HG03135 (cell line): Measurements from ENCODE around the gene SPOCK1.
"Not testable (repeated sequence)": the region's sequence is repeated elsewhere in the genome, so short reads cannot be mapped to it uniquely, and the experiment has no call there.

Experiments
- ATAC-seq: cut with Tn5 transposase; IDR thresholded peaks from one replicate; pipeline ENCODE4 v1.9.1; 2021; ENCODE audit warnings: mild to moderate bottlenecking, moderate library complexity; ENCODE audit not compliant: unreplicated experiment

Gene SPOCK1

DNA sequence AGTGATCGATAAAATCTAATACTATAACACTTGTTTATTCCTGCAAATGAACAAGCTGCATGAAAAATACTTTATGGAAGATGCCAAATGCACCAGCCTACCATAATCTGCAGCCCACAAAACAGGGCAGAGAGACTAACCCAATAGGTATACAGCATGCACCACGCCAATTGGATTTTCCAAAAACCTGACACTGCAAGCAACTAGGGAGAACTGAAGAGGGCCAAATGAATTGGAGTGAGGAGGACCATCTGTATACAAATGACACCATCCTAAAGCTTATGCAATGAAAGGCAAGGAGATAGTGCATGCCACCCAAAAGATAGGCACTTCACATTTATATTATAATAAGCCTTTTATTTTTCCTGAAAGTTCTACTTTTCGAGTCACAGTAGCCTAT is 100.4 kb downstream of the SPOCK1 start:
- no peak for ATAC-seq

- no peak for ATAC-seq
Observed at GRCh38 chr5:137398154-137398553, 101.0 kb downstream of the SPOCK1 start.

- no peak for ATAC-seq
Observed at GRCh38 chr5:137395011-137395755, 103.9 kb downstream of the SPOCK1 start.

GRCh38 chr5:137394380-137394779 is 104.7 kb downstream of the SPOCK1 start:
- no peak for ATAC-seq

GRCh38 chr5:137393196-137393993 is 105.7 kb downstream of the SPOCK1 start:
- ATAC-seq, result no peak

GRCh38 chr5:137392261-137392660 is 106.9 kb downstream of the SPOCK1 start:
- ATAC-seq, result no peak

DNA sequence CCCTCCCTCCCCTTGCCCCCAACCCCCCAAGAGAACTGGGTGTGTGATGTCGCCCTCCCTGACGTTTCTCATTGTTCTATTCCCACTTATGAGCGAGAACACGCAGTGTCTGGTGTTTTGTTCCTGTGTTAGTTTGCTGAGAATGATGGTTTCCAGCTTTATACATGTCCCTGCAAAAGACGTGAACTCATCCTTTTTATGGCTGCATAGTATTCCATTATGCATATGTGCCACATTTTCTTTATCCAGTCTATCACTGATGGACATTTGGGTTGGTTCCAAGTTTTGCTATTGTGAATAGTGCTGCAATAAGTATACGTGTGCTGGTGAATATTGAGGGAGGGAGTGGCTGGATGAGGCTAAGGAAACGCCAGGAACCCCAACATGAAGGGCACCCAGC is 108.1 kb downstream of the SPOCK1 start:
- not testable (repeated sequence) for ATAC-seq

GRCh38 chr5:137389042-137389441 is 110.1 kb downstream of the SPOCK1 start:
- ATAC-seq, result no peak

DNA sequence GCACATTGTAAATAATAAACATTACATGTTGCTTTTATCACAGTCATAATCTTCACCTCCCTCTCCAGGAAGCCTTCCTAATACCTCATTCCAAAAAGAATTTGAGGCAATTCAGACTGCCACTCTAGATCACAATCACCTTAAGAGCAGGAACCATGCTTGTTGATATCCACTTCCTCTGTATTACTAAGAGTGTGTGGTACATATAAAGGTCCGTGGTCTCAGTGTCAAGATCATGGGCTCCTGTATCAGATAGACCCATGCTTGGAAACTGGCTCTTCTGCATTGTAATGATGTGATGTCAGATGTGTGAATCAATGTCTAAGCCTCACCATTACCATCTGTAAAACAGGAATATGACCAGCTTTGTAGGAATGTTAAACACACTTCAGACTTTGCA is 114.1 kb downstream of the SPOCK1 start:
- ATAC-seq, result no peak

- ATAC-seq, result no peak
Observed at GRCh38 chr5:137383909-137384308, 115.2 kb downstream of the SPOCK1 start.

- no peak for ATAC-seq
Observed at GRCh38 chr5:137381555-137381954, 117.6 kb downstream of the SPOCK1 start.

GRCh38 chr5:137379555-137380286 is 119.4 kb downstream of the SPOCK1 start:
- no peak for ATAC-seq

GRCh38 chr5:137375741-137376526 is 123.2 kb downstream of the SPOCK1 start:
- no peak for ATAC-seq

- no peak for ATAC-seq
Observed at GRCh38 chr5:137374110-137374714, 124.9 kb downstream of the SPOCK1 start.

DNA sequence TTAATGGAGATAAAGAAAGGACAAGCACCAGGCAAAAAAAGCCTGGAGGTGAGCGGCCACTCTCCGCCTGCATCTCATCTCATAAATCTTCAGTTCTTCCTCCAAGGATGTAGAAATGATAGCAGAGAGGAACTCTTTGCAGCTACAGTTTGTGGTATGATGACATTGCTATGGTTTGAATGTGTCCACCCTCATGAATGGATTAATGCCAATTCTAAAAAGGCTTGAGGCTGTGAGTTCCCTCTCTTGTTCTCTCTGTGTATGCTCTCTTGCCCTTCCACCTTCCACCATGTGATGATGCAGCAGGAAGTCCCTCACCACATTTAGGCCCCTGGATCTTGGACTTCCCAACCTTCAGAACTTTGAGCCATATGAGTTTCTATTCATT is 126.4 kb downstream of the SPOCK1 start:
- no peak for ATAC-seq

- ATAC-seq, result no peak
Observed at GRCh38 chr5:137372016-137372772, 126.9 kb downstream of the SPOCK1 start.

- no peak for ATAC-seq
Observed at GRCh38 chr5:137370096-137371071, 128.7 kb downstream of the SPOCK1 start.

- ATAC-seq, result no peak
Observed at GRCh38 chr5:137368651-137369050, 130.5 kb downstream of the SPOCK1 start.

DNA sequence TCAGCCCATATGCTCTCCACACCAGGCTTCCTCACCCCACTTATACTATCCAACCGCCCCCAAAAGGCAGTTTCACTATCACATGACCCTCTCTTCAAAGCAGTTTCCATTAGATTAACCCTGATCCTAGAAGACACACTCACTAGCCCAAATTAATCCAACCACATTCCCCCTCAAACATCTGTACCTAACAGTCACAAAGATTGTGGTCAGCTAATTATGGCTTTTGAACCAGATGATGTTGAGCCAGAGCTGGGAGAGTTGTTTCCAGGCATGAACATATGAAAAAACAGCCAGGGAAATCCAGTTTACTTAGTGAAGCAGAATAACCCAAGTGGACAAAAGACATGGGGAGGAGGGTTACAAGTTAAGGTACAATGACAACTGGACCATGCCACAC is 131.2 kb downstream of the SPOCK1 start:
- no peak for ATAC-seq
